Transverse colon (tissue), 4 donors: ENCODE results near the gene CATSPER3. TPM values are rescaled to one million over a fixed set of nuclear protein-coding genes. Genes with fewer than 3 reads are reported as not detected.

ENCODE experiments used
- DNase-seq: peaks from one replicate; pipeline ENCODE4 v3.0.0-alpha.2; 2019
- H3K27ac ChIP-seq, 4 donors: fragments of 200-600 bp; sonication (generic); 2 replicates each; pipeline ENCODE4 v1.5.1; 2016 to 2018; ENCODE audit warnings: inconsistent platforms in 4 of 4
- H3K27me3 ChIP-seq: fragments of 200-600 bp; sonication (generic); 2 replicates; pipeline ENCODE4 v1.5.1; 2017; ENCODE audit warnings: inconsistent platforms
- H3K36me3 ChIP-seq, 4 donors: fragments of 200-600 bp; sonication (generic); 2 replicates each; pipeline ENCODE4 v1.5.1; 2017 to 2019; ENCODE audit warnings: inconsistent platforms in 4 of 4
- H3K4me1 ChIP-seq, 4 donors: fragments of 200-600 bp; sonication (generic); 2 replicates each; pipeline ENCODE4 v1.5.1; 2017 to 2020; ENCODE audit warnings: inconsistent platforms in 4 of 4
- H3K4me3 ChIP-seq, 4 donors: fragments of 200-600 bp; sonication (generic); 1 replicate in 1 of 4; 2 replicates in 3 of 4; pipeline versions ENCODE4 v1.5.1 to v1.6.1; 2017 to 2019; ENCODE audit warnings: inconsistent platforms in 4 of 4
- H3K9me3 ChIP-seq, 2 donors: fragments of 200-600 bp; sonication (generic); 2 replicates each; pipeline ENCODE4 v1.5.1; 2017 to 2019; ENCODE audit warnings: inconsistent platforms in 2 of 2
- EP300 ChIP-seq: sonication (generic); formaldehyde crosslinking; IDR thresholded peaks from one replicate; pipeline ENCODE4 v1.6.1; 2017; ENCODE audit warnings: antibody characterized with exemption, low read depth
- POLR2A ChIP-seq: fragments of 450-650 bp; IDR thresholded peaks from one replicate; pipeline ENCODE4 v1.6.1; 2016; ENCODE audit warnings: antibody characterized with exemption, mild to moderate bottlenecking, moderate library complexity
- POLR2AphosphoS5 ChIP-seq, 3 donors: sonication (generic); formaldehyde crosslinking; IDR thresholded peaks; one replicate each; pipeline ENCODE4 v1.6.1; 2016; ENCODE audit warnings: antibody characterized with exemption in 3 of 3
- WGBS, 2 donors: methylation state at CpG; one replicate each; pipeline ENCODE4 v1.1.5; 2018; ENCODE audit warnings: low coverage in 1 of 2; 5-methylcytosine and 5-hydroxymethylcytosine counted together
- in situ Hi-C, 4 donors: fragments of 200-750 bp; cut with MboI; loops; one replicate each; pipeline versions ENCODE4 v1.15.0 to v1.15.1; 2017; ENCODE audit warnings: low sequenced_read_pairs in 3 of 4, low pct_ligation_motif_present in 1 of 4, low pct_unique_long_range_greater_than_20kb in 1 of 4
- intact Hi-C: fragments of 100-400 bp; cut with DNase I; formaldehyde crosslinking; loops from one replicate; pipeline ENCODE4 v1.15.1; 2023; ENCODE audit warnings: low total_unique reads
- total RNA-seq, 4 donors: library from RNA; depleted of rRNA; stranded (reverse); fragments of >200 nt; gene quantifications; one replicate each; pipeline ENCODE4 v1.1.0, GENCODE V29; 2016
- TF ChIP-seq, protein P1 (sequence below), 5 experiments: fragments of 200-600 bp in 3 of 5; fragments of 450-650 bp in 2 of 5; sonication (generic) in 3 of 5; IDR thresholded peaks; 1 replicate in 2 of 5; 2 replicates in 3 of 5; pipeline ENCODE4 v1.5.1; 2016 to 2017; ENCODE audit warnings: antibody characterized with exemption in 5 of 5, inconsistent platforms in 3 of 5, mild to moderate bottlenecking in 2 of 5, moderate library complexity in 1 of 5

The CATSPER3 gene
- total RNA-seq, 4 donors from 2014 or later: 0.32 to 4.1 (median 1.1) TPM; not detected in 1

GRCh38 chr5:135019314-135019713, 51.6 kb downstream of the CATSPER3 start:
- 87 to 93% methylated on average over 2 to 5 of the region's 5 CpGs for WGBS, 2 donors
- no peak for TF ChIP-seq POLR2AphosphoS5 (IDR thresholded peaks at IDR 0.05)
- TF ChIP-seq, protein P1, sequence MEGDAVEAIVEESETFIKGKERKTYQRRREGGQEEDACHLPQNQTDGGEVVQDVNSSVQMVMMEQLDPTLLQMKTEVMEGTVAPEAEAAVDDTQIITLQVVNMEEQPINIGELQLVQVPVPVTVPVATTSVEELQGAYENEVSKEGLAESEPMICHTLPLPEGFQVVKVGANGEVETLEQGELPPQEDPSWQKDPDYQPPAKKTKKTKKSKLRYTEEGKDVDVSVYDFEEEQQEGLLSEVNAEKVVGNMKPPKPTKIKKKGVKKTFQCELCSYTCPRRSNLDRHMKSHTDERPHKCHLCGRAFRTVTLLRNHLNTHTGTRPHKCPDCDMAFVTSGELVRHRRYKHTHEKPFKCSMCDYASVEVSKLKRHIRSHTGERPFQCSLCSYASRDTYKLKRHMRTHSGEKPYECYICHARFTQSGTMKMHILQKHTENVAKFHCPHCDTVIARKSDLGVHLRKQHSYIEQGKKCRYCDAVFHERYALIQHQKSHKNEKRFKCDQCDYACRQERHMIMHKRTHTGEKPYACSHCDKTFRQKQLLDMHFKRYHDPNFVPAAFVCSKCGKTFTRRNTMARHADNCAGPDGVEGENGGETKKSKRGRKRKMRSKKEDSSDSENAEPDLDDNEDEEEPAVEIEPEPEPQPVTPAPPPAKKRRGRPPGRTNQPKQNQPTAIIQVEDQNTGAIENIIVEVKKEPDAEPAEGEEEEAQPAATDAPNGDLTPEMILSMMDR (IDR thresholded peaks at IDR 0.05): no peak
- Histone ChIP-seq H3K27ac (no peak overlapping the region), H3K4me1 (peaks cover 0 to 5% (median 0%) of the 10 kb centered on the region in 4 donors), H3K4me3 (no peak overlapping the region), H3K9me3 (no peaks in the 10 kb centered on the region), H3K27me3 (no peaks in the 10 kb centered on the region), H3K36me3 (no peaks in the 10 kb centered on the region)
- intact Hi-C loops: no loop called here
- in situ Hi-C loops: no loop called here
- no peak for DNase-seq

- in situ Hi-C loops (no loop called here), intact Hi-C loops (no loop called here)
- Histone ChIP-seq H3K4me3 (no peak overlapping the region), H3K27me3 (no peaks in the 10 kb centered on the region), H3K36me3 (no peaks in the 10 kb centered on the region), H3K9me3 (no peaks in the 10 kb centered on the region), H3K27ac (no peak overlapping the region), H3K4me1 (no peaks in the 10 kb centered on the region)
- WGBS, 2 donors: 84 to 85% methylated on average over 8 to 16 of the region's 16 CpGs
- TF ChIP-seq, protein P1 (IDR thresholded peaks at IDR 0.05): no peak
- no peak for TF ChIP-seq POLR2A
- no peak for TF ChIP-seq EP300
- TF ChIP-seq POLR2AphosphoS5 (IDR thresholded peaks at IDR 0.05): no peak
- DNase-seq: no peak
These were observed 52.6 kb downstream of the CATSPER3 start for GRCh38 chr5:135020111-135020895.

- intact Hi-C loops: no loop called here
These were observed 57.4 kb downstream of the CATSPER3 start for GRCh38 chr5:135024956-135025729.

More at GRCh38 chr5:135024956-135025729, 57.4 kb downstream of the CATSPER3 start:
- H3K4me3 ChIP-seq: no peak overlapping the region
- no peak overlapping the region for H3K27ac ChIP-seq
- H3K27me3 ChIP-seq: peaks cover 47% of the 10 kb centered on the region
- DNase-seq: no peak
- TF ChIP-seq POLR2A (no peak), EP300 (no peak), POLR2AphosphoS5 (IDR thresholded peaks at IDR 0.05) (no peak)
- TF ChIP-seq, protein P1 (IDR thresholded peaks at IDR 0.05): no peak
- H3K36me3 ChIP-seq: no peaks in the 10 kb centered on the region
- H3K9me3 ChIP-seq: no peaks in the 10 kb centered on the region
- H3K4me1 ChIP-seq: peaks cover 0 to 7% (median 2%) of the 10 kb centered on the region in 4 donors
- in situ Hi-C loops: loop anchor here in 1 of 4 donors (25.0 kb wide), 1 partner anchor 162 kb away; no protein-coding TSS in a partner anchor
- 81 to 100% methylated on average over 1 to 11 of the region's 11 CpGs for WGBS, 2 donors
